ENCODE measurements around the gene DNAH2. TPM values are rescaled to one million over a fixed set of nuclear protein-coding genes. Genes with fewer than 3 reads are reported as not detected.
A peak's percentile ranks its signal among the peaks of the same experiment; 100 is the strongest.

The DNAH2 gene
- total and polyA plus RNA-seq, 2 of the 13 experiments (the other 11 are each of a cell fraction or from before 2014, with no cell fraction given): not detected

DNA sequence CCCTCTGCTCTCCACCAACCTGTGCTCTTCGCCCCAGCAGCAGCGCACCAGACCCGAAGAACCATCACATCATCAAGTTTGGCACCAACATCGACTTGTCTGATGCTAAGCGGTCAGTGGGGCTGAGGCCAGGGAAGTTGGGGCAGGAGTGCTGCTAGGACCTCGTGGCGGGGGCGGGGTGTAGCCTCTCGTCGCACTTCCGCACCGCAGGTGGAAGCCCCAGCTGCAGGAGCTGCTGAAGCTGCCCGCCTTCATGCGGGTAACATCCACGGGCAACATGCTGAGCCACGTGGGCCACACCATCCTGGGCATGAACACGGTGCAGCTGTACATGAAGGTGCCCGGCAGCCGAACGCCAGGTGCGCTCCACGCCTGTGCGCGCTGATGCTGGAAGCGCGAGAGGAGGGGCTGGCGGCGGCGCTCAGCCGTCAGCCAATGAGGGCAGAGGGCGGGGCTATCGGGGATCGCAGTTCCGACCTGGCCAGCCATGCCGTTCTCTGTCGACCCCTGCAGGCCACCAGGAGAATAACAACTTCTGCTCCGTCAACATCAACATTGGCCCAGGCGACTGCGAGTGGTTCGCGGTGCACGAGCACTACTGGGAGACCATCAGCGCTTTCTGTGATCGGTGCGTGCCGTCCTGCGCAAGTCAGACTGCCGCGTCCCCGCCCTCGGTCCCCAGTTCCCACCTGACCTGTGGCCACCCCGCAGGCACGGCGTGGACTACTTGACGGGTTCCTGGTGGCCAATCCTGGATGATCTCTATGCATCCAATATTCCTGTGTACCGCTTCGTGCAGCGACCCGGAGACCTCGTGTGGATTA is 134.1 kb downstream of the DNAH2 start (continued):
- TF ChIP-seq, protein P1, sequence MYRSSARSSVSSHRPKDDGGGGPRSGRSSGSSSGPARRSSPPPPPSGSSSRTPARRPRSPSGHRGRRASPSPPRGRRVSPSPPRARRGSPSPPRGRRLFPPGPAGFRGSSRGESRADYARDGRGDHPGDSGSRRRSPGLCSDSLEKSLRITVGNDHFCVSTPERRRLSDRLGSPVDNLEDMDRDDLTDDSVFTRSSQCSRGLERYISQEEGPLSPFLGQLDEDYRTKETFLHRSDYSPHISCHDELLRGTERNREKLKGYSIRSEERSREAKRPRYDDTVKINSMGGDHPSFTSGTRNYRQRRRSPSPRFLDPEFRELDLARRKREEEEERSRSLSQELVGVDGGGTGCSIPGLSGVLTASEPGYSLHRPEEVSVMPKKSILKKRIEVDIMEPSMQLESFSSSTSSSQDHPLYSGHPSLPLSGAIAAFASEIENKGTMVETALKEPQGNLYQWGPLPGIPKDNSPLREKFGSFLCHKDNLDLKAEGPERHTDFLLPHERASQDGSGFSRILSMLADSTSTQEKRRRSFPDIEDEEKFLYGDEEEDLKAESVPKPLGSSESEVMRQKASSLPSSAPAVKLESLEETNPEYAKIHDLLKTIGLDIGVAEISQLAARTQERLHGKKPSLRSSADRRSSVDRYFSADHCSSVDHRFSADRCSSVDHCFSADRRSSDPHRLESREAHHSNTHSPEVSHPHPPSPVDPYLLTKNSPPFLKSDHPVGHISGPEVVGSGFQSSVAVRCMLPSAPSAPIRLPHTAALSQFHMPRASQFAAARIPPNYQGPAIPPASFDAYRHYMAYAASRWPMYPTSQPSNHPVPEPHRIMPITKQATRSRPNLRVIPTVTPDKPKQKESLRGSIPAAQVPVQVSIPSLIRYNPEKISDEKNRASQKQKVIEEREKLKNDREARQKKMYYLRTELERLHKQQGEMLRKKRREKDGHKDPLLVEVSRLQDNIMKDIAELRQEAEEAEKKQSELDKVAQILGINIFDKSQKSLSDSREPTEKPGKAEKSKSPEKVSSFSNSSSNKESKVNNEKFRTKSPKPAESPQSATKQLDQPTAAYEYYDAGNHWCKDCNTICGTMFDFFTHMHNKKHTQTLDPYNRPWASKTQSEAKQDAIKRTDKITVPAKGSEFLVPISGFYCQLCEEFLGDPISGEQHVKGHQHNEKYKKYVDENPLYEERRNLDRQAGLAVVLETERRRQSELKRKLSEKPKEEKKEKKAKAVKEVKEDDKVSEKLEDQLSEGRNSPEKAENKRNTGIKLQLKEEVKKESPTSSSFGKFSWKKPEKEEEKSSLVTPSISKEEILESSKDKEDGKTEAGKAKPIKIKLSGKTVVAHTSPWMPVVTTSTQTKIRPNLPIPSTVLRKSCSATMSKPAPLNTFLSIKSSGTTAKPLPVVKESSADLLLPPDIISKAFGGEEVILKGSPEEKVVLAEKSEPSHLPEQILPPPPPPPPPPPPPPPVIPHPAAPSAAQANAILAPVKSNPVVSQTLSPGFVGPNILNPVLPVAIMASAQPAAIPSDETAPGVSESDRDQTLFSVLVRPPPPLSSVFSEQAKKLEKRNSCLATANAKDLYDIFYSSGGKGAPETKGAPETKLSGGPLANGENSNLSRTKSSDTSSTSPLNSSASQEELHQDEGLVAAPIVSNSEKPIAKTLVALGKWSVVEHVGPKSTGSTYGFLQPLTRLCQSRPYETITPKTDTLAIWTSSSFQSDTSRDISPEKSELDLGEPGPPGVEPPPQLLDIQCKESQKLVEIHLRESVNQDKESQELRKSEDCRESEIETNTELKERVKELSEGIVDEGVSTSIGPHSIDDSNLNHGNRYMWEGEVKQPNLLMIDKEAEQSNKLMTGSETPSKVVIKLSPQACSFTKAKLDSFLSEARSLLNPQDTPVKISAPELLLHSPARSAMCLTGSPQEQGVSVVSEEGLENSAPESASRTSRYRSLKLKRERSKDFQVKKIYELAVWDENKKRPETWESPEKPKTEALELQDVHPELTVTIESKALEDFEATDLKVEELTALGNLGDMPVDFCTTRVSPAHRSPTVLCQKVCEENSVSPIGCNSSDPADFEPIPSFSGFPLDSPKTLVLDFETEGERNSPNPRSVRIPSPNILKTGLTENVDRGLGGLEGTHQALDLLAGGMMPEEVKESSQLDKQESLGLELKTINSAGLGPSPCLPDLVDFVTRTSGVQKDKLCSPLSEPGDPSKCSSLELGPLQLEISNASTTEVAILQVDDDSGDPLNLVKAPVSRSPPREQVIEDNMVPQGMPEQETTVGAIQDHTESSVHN (CRISPR knock-in tag; IDR thresholded peaks at IDR 0.05): no peak
- TF ChIP-seq ZBTB49 (CRISPR knock-in tag; IDR thresholded peaks at IDR 0.05; ENCODE audit: borderline replicate concordance): no peak
- TF ChIP-seq, protein P2, sequence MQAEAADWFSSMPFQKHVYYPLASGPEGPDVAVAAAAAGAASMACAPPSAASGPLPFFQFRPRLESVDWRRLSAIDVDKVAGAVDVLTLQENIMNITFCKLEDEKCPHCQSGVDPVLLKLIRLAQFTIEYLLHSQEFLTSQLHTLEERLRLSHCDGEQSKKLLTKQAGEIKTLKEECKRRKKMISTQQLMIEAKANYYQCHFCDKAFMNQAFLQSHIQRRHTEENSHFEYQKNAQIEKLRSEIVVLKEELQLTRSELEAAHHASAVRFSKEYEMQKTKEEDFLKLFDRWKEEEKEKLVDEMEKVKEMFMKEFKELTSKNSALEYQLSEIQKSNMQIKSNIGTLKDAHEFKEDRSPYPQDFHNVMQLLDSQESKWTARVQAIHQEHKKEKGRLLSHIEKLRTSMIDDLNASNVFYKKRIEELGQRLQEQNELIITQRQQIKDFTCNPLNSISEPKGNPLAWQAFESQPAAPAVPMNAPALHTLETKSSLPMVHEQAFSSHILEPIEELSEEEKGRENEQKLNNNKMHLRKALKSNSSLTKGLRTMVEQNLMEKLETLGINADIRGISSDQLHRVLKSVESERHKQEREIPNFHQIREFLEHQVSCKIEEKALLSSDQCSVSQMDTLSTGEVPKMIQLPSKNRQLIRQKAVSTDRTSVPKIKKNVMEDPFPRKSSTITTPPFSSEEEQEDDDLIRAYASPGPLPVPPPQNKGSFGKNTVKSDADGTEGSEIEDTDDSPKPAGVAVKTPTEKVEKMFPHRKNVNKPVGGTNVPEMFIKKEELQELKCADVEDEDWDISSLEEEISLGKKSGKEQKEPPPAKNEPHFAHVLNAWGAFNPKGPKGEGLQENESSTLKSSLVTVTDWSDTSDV (CRISPR knock-in tag; IDR thresholded peaks at IDR 0.05): 0 out of 2 replicates have a peak, but pooled peaks have one; percentile 19
- 0 out of 2 replicates have a peak, but pooled peaks have one; percentile 37 for TF ChIP-seq ZNF546 (CRISPR knock-in tag; conservative IDR thresholded peaks at IDR 0.05)
- no peak for TF ChIP-seq SOX13 (IDR thresholded peaks at IDR 0.05)
- TF ChIP-seq SOX13 (CRISPR knock-in tag; conservative IDR thresholded peaks at IDR 0.05 in 1 of 2, IDR thresholded peaks at IDR 0.05 in 1 of 2): no peak
- TF ChIP-seq, protein P3, sequence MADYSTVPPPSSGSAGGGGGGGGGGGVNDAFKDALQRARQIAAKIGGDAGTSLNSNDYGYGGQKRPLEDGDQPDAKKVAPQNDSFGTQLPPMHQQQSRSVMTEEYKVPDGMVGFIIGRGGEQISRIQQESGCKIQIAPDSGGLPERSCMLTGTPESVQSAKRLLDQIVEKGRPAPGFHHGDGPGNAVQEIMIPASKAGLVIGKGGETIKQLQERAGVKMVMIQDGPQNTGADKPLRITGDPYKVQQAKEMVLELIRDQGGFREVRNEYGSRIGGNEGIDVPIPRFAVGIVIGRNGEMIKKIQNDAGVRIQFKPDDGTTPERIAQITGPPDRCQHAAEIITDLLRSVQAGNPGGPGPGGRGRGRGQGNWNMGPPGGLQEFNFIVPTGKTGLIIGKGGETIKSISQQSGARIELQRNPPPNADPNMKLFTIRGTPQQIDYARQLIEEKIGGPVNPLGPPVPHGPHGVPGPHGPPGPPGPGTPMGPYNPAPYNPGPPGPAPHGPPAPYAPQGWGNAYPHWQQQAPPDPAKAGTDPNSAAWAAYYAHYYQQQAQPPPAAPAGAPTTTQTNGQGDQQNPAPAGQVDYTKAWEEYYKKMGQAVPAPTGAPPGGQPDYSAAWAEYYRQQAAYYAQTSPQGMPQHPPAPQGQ (CRISPR knock-in tag; IDR thresholded peaks at IDR 0.05; ENCODE audit: borderline replicate concordance): no peak
- TF ChIP-seq SMAD3 (CRISPR knock-in tag; IDR thresholded peaks at IDR 0.05): no peak
- no peak for TF ChIP-seq ZNF782 (CRISPR knock-in tag; IDR thresholded peaks at IDR 0.05; ENCODE audit: borderline replicate concordance)
